HCT116 (cell line): ENCODE measurements around the gene WDR64. TPM values are rescaled to one million over a fixed set of nuclear protein-coding genes. Genes with fewer than 3 reads are reported as not detected.

Experiments used
- ATAC-seq: fragments of 200-7000 bp; cut with Tn5 transposase; 2 replicates; pipeline ENCODE4 v1.9.1; 2020; ENCODE audit warnings: mild to moderate bottlenecking, moderate library complexity
- BruUV-seq: library from RNA; stranded (reverse); fragments of 400-500 nt; replicated peaks from 2 replicates; lab custom pipeline; 2021; lab: Mats Ljungman, UMichigan
- CTCF ChIA-PET: fragments of 300-600 bp; sonication (Branson Sonifier 250); formaldehyde crosslinking; loops from one replicate; lab custom pipeline; 2021; ENCODE audit warnings: antibody characterized with exemption; lab: Charles Lee
- POLR2A ChIA-PET: fragments of 300-600, 350-600 bp; sonication (Branson Sonifier 250); formaldehyde crosslinking; loops from one replicate; lab custom pipeline; 2021; ENCODE audit warnings: antibody characterized with exemption; lab: Charles Lee
- RAD21 ChIA-PET, 2 experiments: fragments of 300-600 bp; sonication (Branson Sonifier 250); formaldehyde crosslinking; loops; one replicate each; lab custom pipeline; 2023; ENCODE audit warnings: low total read pairs in 2 of 2; ENCODE audit not compliant: uncharacterized antibody in 2 of 2, unreplicated experiment in 2 of 2, low non-redundant PET in 1 of 2; lab: Charles Lee
- DNase-seq: peaks from one replicate; pipeline ENCODE4 v3.0.0-alpha.2; 2010; ENCODE audit warnings: low read depth, low spot score
- H2AFZ ChIP-seq: fragments of 200-600 bp; shearing (Covaris generic), sonication (generic); 2 replicates; pipeline ENCODE4 v1.6.1; 2017; ENCODE audit warnings: low read depth, mixed run types, mixed read lengths, antibody characterized with exemption, low read length; ENCODE audit not compliant: poor library complexity, severe bottlenecking
- H3K27ac ChIP-seq: 2 replicates; pipeline ENCODE4 v1.5.1; 2012; ENCODE audit warnings: low read depth, low read length
- H3K27me3 ChIP-seq: fragments of 200-600 bp; sonication (generic); 2 replicates; pipeline ENCODE4 v1.6.1; 2016; ENCODE audit warnings: mixed run types, low read length, mixed read lengths; ENCODE audit not compliant: insufficient read depth
- H3K36me3 ChIP-seq, 2 experiments: fragments of 200-500 bp in 1 of 2; fragments of 200-600 bp in 1 of 2; sonication (Bioruptor generic) in 1 of 2; sonication (generic) in 1 of 2; 2 replicates each; pipeline versions ENCODE4 v1.5.1 to v1.6.1; 2014 to 2016; ENCODE audit warnings: low read length in 2 of 2, inconsistent platforms in 1 of 2, mixed read lengths in 1 of 2, mixed run types in 1 of 2; ENCODE audit not compliant: insufficient read depth in 2 of 2, control insufficient read depth in 1 of 2
- H3K4me1 ChIP-seq, 2 experiments: fragments of 200-600 bp in 1 of 2; sonication (generic) in 1 of 2; 2 replicates each; pipeline versions ENCODE4 v1.5.1 to v1.6.1; 2012 to 2017; ENCODE audit warnings: low read length in 2 of 2, inconsistent platforms in 1 of 2, mild to moderate bottlenecking in 1 of 2, mixed read lengths in 1 of 2, mixed run types in 1 of 2, moderate library complexity in 1 of 2; ENCODE audit not compliant: insufficient read depth in 2 of 2, control insufficient read depth in 1 of 2
- H3K4me2 ChIP-seq: fragments of 200-600 bp; sonication (generic); 2 replicates; pipeline ENCODE4 v1.6.1; 2017; ENCODE audit warnings: mixed run types, low read length, mixed read lengths
- H3K4me3 ChIP-seq, 2 experiments: fragments of 200-600 bp in 1 of 2; sonication (generic) in 1 of 2; replicated peaks in 1 of 2; 2 replicates each; pipeline ENCODE4 v1.5.1; 2011 to 2016; ENCODE audit warnings: low read length in 2 of 2, control low read depth in 1 of 2, low read depth in 1 of 2, mild to moderate bottlenecking in 1 of 2, mixed read lengths in 1 of 2, mixed run types in 1 of 2
- H3K79me2 ChIP-seq: fragments of 200-600 bp; sonication (generic); 2 replicates; pipeline ENCODE4 v1.6.1; 2017; ENCODE audit warnings: mild to moderate bottlenecking, mixed run types, low read length, moderate library complexity, mixed read lengths; ENCODE audit not compliant: insufficient read depth
- H3K9ac ChIP-seq: fragments of 200-600 bp; sonication (generic); 2 replicates; pipeline ENCODE4 v1.6.1; 2016; ENCODE audit warnings: low read length, mixed read lengths
- H3K9me2 ChIP-seq: fragments of 200-600 bp; sonication (generic), shearing (Covaris generic); 2 replicates; pipeline ENCODE4 v1.6.1; 2017; ENCODE audit warnings: mixed run types, mild to moderate bottlenecking, moderate library complexity; ENCODE audit not compliant: insufficient read depth
- H3K9me3 ChIP-seq, 2 experiments: fragments of 200-500 bp in 1 of 2; fragments of 200-600 bp in 1 of 2; sonication (Bioruptor generic) in 1 of 2; sonication (generic) in 1 of 2; 2 replicates each; pipeline ENCODE4 v1.6.1; 2014 to 2017; ENCODE audit warnings: low read length in 2 of 2, mixed read lengths in 2 of 2, inconsistent platforms in 1 of 2, low read depth in 1 of 2, mild to moderate bottlenecking in 1 of 2, mixed run types in 1 of 2, moderate library complexity in 1 of 2; ENCODE audit not compliant: control insufficient read depth in 1 of 2, insufficient read depth in 1 of 2
- H4K20me1 ChIP-seq: fragments of 200-600 bp; sonication (generic), shearing (Covaris generic); 2 replicates; pipeline ENCODE4 v1.6.1; 2017; ENCODE audit warnings: mixed run types, mild to moderate bottlenecking, moderate library complexity; ENCODE audit not compliant: insufficient read depth
- FOSL1 ChIP-seq: IDR thresholded peaks from 2 replicates; pipeline ENCODE4 v1.6.1; 2012; ENCODE audit warnings: low read depth
- RAD21 ChIP-seq: IDR thresholded peaks from 2 replicates; pipeline ENCODE4 v1.6.1; 2012; ENCODE audit warnings: low read depth, mild to moderate bottlenecking
- SRF ChIP-seq: IDR thresholded peaks from 2 replicates; pipeline ENCODE4 v1.6.1; 2012; ENCODE audit warnings: low read depth
- TCF7L2 ChIP-seq: IDR thresholded peaks from 2 replicates; pipeline ENCODE4 v1.7.0; 2011; ENCODE audit warnings: borderline replicate concordance, inconsistent platforms; ENCODE audit not compliant: insufficient read depth, insufficient read length; ENCODE audit errors: extremely low read depth
- ZFX ChIP-seq: fragments of 450-650 bp; IDR thresholded peaks from 2 replicates; pipeline ENCODE4 v1.6.1; 2017
- intact Hi-C: fragments of 100-400 bp; cut with micrococcal nuclease; formaldehyde crosslinking; loops from 2 replicates; pipeline ENCODE4 v1.10.0; 2022
- total RNA-seq: library from RNA; stranded (reverse); gene quantifications from one replicate; pipeline ENCODE4 v1.2.1, GENCODE V29; 2021; ENCODE audit not compliant: unreplicated experiment

The WDR64 gene
- total RNA-seq, 1 experiment from 2014 or later = not detected

GRCh38 chr1:241707442-241707841 lies 55.4 kb downstream of the WDR64 start:
- no peak overlapping the region for H3K9ac ChIP-seq
- CTCF ChIA-PET = no interaction called here
- H3K36me3 ChIP-seq = no peaks in the 10 kb centered on the region
- H3K27me3 ChIP-seq = no peaks in the 10 kb centered on the region
- peaks cover 9 to 23% of the 10 kb centered on the region in 2 experiments; a peak in 3 of 4 replicates for H3K4me1 ChIP-seq
- H3K4me2 ChIP-seq = peak overlapping the region; percentile 57
- no peak overlapping the region for H3K27ac ChIP-seq
- no peaks in the 10 kb centered on the region for H3K9me2 ChIP-seq
- ATAC-seq (peak; percentile 34), DNase-seq (no peak)
- no peak for TF ChIP-seq SRF
- TF ChIP-seq TCF7L2 = no peak
- TF ChIP-seq ZFX = no peak
- no peak overlapping the region for H3K4me3 ChIP-seq
- no peaks in the 10 kb centered on the region for H3K79me2 ChIP-seq
- POLR2A ChIA-PET = interaction anchor here (0.5 kb wide), 1 partner anchor 97 kb away, joined by 3 read pairs; no protein-coding TSS in a partner anchor
- no TSS peak for BruUV-seq
- H2AFZ ChIP-seq = no peak overlapping the region
- intact Hi-C loops = no loop called here
- H4K20me1 ChIP-seq = no peaks in the 10 kb centered on the region
- RAD21 ChIA-PET = no interaction called here
- H3K9me3 ChIP-seq = no peaks in the 10 kb centered on the region

GRCh38 chr1:241711326-241711725 lies 59.2 kb downstream of the WDR64 start:
- H3K4me3 ChIP-seq = no peak overlapping the region
- no peaks in the 10 kb centered on the region for H4K20me1 ChIP-seq
- H3K9me3 ChIP-seq = no peaks in the 10 kb centered on the region
- H3K4me1 ChIP-seq = peaks cover 7 to 16% of the 10 kb centered on the region in 2 experiments; a peak in 3 of 4 replicates
- no peak for DNase-seq
- no peak overlapping the region for H2AFZ ChIP-seq
- H3K79me2 ChIP-seq = no peaks in the 10 kb centered on the region
- ChIA-PET RAD21 (no interaction called here), POLR2A (no interaction called here), CTCF (no interaction called here)
- BruUV-seq = no TSS peak
- no peak overlapping the region for H3K27ac ChIP-seq
- no peaks in the 10 kb centered on the region for H3K36me3 ChIP-seq
- intact Hi-C loops = no loop called here
- H3K4me2 ChIP-seq = no peak overlapping the region
- no peaks in the 10 kb centered on the region for H3K9me2 ChIP-seq
- no peak overlapping the region for H3K9ac ChIP-seq
- no peak for ATAC-seq
- no peaks in the 10 kb centered on the region for H3K27me3 ChIP-seq
- TF ChIP-seq FOSL1 (no peak), TCF7L2 (no peak), RAD21 (no peak)
